Astrocyte of the spinal cord (primary cell): ENCODE data around the gene ATP5IF1.

ENCODE experiments used
- DNase-seq: peaks from one replicate; pipeline ENCODE4 v3.0.0; 2011; ENCODE audit warnings: low read depth, low spot score
- H3K4me3 ChIP-seq: 2 replicates; pipeline ENCODE4 v1.5.1; 2011; ENCODE audit warnings: low read depth, mild to moderate bottlenecking, low read length, moderate library complexity
- in situ Hi-C: cut with HindIII; loops from 2 replicates; pipeline ENCODE4 v1.10.0; 2017; ENCODE audit warnings: low sequenced_read_pairs
- TF ChIP-seq, protein P1 (sequence below): IDR thresholded peaks from 2 replicates; pipeline ENCODE4 v1.5.1; 2012; ENCODE audit warnings: low read depth, mild to moderate bottlenecking, low read length, inconsistent platforms

ATP5IF1 gene

DNA sequence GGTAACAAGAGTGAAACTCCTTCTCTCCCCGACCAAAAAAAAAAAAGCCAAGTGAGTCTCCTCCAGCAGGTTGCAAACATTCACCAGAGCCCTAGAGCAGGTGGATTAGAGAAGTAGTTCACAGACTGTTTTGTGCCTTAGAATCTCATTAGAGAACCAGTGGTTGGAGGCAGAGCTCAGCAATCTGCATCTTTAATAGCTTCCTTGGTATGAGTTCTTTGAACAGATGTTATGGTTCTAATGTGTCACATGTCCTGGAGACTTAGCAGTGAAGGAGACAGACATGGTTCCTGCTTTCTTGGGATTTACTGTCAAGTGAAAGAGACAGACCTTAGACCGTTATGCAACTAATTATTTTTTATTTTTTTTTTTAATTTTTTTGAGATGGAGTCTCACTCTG lies 50.2 kb downstream of the ATP5IF1 start:
- no peak for DNase-seq
- in situ Hi-C loops, result no loop called here
- TF ChIP-seq, protein P1, sequence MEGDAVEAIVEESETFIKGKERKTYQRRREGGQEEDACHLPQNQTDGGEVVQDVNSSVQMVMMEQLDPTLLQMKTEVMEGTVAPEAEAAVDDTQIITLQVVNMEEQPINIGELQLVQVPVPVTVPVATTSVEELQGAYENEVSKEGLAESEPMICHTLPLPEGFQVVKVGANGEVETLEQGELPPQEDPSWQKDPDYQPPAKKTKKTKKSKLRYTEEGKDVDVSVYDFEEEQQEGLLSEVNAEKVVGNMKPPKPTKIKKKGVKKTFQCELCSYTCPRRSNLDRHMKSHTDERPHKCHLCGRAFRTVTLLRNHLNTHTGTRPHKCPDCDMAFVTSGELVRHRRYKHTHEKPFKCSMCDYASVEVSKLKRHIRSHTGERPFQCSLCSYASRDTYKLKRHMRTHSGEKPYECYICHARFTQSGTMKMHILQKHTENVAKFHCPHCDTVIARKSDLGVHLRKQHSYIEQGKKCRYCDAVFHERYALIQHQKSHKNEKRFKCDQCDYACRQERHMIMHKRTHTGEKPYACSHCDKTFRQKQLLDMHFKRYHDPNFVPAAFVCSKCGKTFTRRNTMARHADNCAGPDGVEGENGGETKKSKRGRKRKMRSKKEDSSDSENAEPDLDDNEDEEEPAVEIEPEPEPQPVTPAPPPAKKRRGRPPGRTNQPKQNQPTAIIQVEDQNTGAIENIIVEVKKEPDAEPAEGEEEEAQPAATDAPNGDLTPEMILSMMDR, result no peak
- no peak overlapping the region for H3K4me3 ChIP-seq
